ENCODE results near the gene SLC25A26.
"Not testable (repeated sequence)": the region's sequence is repeated elsewhere in the genome, so short reads cannot be mapped to it uniquely, and the experiment has no call there.

Gene SLC25A26

GRCh38 chr3:66220602-66221377 lies at the start of gene SLC25A26:
Gene SLC25A26 (plus strand): TSS chr3:66221001. CDS start chr3:66221095, 94 bp downstream.
- DNase-seq = peak; percentile 85

- no peak for DNase-seq
These were observed 48.4 kb upstream of the SLC25A26 start for GRCh38 chr3:66172394-66172793.

GRCh38 chr3:66177026-66177425 lies 43.8 kb upstream of the SLC25A26 start:
- DNase-seq = no peak

GRCh38 chr3:66178206-66178605 lies 42.6 kb upstream of the SLC25A26 start:
- no peak for DNase-seq

- DNase-seq = peak; percentile 69
These were observed 41.0 kb upstream of the SLC25A26 start for GRCh38 chr3:66179793-66180192.

- no peak for DNase-seq
These were observed 39.0 kb upstream of the SLC25A26 start for GRCh38 chr3:66181764-66182163.

GRCh38 chr3:66182246-66182645 lies 38.6 kb upstream of the SLC25A26 start:
- no peak for DNase-seq

- no peak for DNase-seq
These were observed 34.3 kb upstream of the SLC25A26 start for GRCh38 chr3:66186545-66186944.

GRCh38 chr3:66195347-66195783 lies 25.4 kb upstream of the SLC25A26 start:
- DNase-seq = no peak

- no peak for DNase-seq
These were observed 24.2 kb upstream of the SLC25A26 start for GRCh38 chr3:66196633-66197032.

- no peak for DNase-seq
These were observed 22.2 kb upstream of the SLC25A26 start for GRCh38 chr3:66198437-66199088.

GRCh38 chr3:66199089-66199473 lies 21.7 kb upstream of the SLC25A26 start:
- no peak for DNase-seq

GRCh38 chr3:66200147-66200546 lies 20.7 kb upstream of the SLC25A26 start:
- no peak for DNase-seq

- no peak for DNase-seq
These were observed 20.0 kb upstream of the SLC25A26 start for GRCh38 chr3:66200786-66201185.

- DNase-seq = no peak
These were observed 17.5 kb upstream of the SLC25A26 start for GRCh38 chr3:66203275-66203674.

GRCh38 chr3:66206806-66207205 lies 14.0 kb upstream of the SLC25A26 start:
- no peak for DNase-seq

- no peak for DNase-seq
These were observed 12.6 kb upstream of the SLC25A26 start for GRCh38 chr3:66208189-66208588.

- DNase-seq = no peak
These were observed 10.0 kb upstream of the SLC25A26 start for GRCh38 chr3:66210687-66211295.

GRCh38 chr3:66211779-66212178 lies 9.0 kb upstream of the SLC25A26 start:
- no peak for DNase-seq

- DNase-seq = no peak
These were observed 5.7 kb upstream of the SLC25A26 start for GRCh38 chr3:66215106-66215505.

- no peak for DNase-seq
These were observed 735 bp upstream of the SLC25A26 start for GRCh38 chr3:66220066-66220465.

- no peak for DNase-seq
These were observed 3.4 kb downstream of the SLC25A26 start for GRCh38 chr3:66224220-66224619.

GRCh38 chr3:66226093-66226492 lies 5.3 kb downstream of the SLC25A26 start:
- not testable (repeated sequence) for DNase-seq

- no peak for DNase-seq
These were observed 6.2 kb downstream of the SLC25A26 start for GRCh38 chr3:66227051-66227450.

Measured in NCI-H226 (cell line).